VCaP (cell line): Measurements from ENCODE around the gene ANO10.

Experiments
- H3K27ac ChIP-seq: fragments of 450-650 bp; 2 replicates; pipeline ENCODE4 v1.5.1; 2017
- TF ChIP-seq, protein P1 (sequence below): fragments of 450-650 bp; conservative IDR thresholded peaks from 2 replicates; pipeline ENCODE4 v1.5.1; 2017; ENCODE audit warnings: mild to moderate bottlenecking, moderate library complexity

ANO10 gene

DNA sequence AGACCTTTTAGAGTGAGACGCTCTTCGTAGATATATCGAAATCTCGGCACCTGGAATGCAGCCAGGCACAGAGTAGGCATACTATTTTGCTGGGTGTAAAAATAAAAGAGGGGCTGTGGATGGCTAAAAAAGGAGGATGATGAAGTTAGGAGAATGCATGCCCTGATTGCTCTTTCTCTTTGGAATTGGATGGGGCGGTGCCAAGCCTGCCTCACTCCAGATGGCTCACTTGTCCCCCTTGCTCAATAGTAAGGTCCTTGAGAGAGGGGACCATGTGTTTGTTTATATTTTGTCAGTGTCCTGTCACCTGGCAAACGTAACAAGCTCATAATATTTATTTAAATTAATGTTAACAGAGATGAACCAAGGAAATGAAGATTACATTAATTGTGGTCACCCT, 302.4 kb downstream of the ANO10 start:
- no peak overlapping the region for H3K27ac ChIP-seq
- TF ChIP-seq, protein P1, sequence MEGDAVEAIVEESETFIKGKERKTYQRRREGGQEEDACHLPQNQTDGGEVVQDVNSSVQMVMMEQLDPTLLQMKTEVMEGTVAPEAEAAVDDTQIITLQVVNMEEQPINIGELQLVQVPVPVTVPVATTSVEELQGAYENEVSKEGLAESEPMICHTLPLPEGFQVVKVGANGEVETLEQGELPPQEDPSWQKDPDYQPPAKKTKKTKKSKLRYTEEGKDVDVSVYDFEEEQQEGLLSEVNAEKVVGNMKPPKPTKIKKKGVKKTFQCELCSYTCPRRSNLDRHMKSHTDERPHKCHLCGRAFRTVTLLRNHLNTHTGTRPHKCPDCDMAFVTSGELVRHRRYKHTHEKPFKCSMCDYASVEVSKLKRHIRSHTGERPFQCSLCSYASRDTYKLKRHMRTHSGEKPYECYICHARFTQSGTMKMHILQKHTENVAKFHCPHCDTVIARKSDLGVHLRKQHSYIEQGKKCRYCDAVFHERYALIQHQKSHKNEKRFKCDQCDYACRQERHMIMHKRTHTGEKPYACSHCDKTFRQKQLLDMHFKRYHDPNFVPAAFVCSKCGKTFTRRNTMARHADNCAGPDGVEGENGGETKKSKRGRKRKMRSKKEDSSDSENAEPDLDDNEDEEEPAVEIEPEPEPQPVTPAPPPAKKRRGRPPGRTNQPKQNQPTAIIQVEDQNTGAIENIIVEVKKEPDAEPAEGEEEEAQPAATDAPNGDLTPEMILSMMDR: no peak

DNA sequence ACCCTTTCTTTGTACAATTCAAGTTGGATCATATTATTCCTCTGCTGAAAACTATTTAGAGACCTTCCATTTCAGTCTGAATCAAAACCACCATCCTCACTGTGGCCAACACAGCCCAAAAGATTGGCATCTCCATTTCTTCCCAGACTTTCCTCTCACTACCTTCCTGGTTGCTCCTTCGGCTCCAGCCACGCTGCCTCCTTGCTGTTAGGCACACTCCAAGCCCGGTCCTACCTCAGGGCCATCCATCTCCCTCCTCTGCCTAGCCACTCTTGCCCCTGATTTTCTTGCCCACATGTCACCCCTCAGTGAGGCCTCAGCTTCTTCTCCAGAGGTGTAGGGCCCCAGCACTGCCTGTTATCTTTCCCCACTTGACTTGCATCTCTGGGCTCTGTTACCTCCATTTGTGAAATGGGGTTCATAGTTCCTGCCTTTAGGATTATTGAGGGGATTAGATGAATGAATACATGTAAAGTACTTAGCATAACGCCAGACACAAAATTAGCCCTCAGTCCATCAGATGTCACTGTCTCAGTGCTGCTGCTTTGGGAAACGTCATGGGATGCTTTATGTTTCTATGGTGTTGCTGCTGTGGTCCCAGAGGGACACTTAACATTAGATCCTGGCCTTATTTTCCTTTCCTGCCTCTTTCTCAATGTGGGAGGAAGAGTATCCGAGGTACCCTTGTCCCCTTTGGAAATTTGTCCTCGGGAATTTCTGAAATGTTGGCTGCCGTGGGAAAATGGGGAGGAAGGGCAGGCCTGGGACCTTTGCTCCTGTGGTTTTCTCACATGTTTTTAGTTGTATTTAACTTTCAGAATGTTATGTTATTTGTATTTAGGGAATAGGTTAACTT, 304.1 kb downstream of the ANO10 start:
- TF ChIP-seq, protein P1: no peak
- H3K27ac ChIP-seq: no peak overlapping the region

DNA sequence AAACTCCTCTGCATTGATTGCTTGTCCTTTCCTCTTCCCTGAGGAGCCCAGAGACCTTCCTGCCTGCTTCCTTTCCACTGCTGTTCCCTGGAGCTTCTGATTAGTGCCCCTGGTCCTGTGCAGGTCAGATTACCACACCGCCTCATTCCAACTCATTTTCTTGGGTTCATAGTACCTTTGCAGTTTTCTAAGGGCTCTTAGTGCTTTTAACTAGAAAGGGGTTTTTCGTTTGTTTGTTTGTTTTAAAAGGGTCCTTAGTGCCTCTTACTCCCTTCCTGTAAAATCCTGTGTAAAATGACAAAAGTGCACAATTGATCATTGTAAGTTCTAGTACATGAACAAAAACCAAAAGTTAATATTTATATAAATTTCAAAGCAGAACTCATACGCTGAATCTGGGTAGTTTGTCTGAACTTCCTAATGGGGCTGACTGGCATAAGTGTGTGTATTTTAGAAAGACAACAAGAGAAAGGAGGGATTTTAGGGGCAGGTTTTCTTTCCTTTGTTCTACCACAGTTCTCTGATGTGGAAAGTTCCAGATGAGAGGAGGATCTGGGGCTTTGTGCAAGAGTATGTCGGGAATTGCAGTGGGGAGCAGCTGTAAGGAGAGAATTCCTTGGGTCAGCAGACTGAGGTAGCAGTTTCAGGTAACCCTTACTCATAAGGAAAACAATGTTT, 304.9 kb downstream of the ANO10 start:
- H3K27ac ChIP-seq: no peak overlapping the region
- TF ChIP-seq, protein P1: no peak
